Fibroblast of lung (primary cell): ENCODE results near the gene CACNA2D3.

Experiments used
- EZH2 ChIP-seq: IDR thresholded peaks from 2 replicates; pipeline ENCODE4 v1.5.1; 2012; ENCODE audit warnings: low read length, control low read depth, mild to moderate bottlenecking; ENCODE audit errors: missing control alignments
- TF ChIP-seq, protein P1 (sequence below), 2 donors: IDR thresholded peaks in 1 of 2; conservative IDR thresholded peaks in 1 of 2; 1 replicate in 1 of 2; 2 replicates in 1 of 2; pipeline ENCODE4 v1.5.1; 2011 to 2012; ENCODE audit warnings: low read length in 2 of 2, control low read depth in 1 of 2, inconsistent platforms in 1 of 2, low read depth in 1 of 2, mild to moderate bottlenecking in 1 of 2

- TF ChIP-seq EZH2 = no peak
- TF ChIP-seq, protein P1, sequence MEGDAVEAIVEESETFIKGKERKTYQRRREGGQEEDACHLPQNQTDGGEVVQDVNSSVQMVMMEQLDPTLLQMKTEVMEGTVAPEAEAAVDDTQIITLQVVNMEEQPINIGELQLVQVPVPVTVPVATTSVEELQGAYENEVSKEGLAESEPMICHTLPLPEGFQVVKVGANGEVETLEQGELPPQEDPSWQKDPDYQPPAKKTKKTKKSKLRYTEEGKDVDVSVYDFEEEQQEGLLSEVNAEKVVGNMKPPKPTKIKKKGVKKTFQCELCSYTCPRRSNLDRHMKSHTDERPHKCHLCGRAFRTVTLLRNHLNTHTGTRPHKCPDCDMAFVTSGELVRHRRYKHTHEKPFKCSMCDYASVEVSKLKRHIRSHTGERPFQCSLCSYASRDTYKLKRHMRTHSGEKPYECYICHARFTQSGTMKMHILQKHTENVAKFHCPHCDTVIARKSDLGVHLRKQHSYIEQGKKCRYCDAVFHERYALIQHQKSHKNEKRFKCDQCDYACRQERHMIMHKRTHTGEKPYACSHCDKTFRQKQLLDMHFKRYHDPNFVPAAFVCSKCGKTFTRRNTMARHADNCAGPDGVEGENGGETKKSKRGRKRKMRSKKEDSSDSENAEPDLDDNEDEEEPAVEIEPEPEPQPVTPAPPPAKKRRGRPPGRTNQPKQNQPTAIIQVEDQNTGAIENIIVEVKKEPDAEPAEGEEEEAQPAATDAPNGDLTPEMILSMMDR (conservative IDR thresholded peaks at IDR 0.05 in 1 of 2, IDR thresholded peaks at IDR 0.05 in 1 of 2; ENCODE audit: low read depth in 1 of 2, low read length in 2 of 2) = no peak
These were observed 9.5 kb downstream of the CACNA2D3 start for GRCh38 chr3:54131890-54132289.
